ENCODE data around the gene TMCO5A. TPM values are rescaled to one million over a fixed set of nuclear protein-coding genes. Genes with fewer than 3 reads are reported as not detected.

TMCO5A gene
- not detected for polyA plus RNA-seq (2013)

- H3K9me3 ChIP-seq (ENCODE audit: control extremely low read depth in 1 of 5, control insufficient read depth in 4 of 5, insufficient read depth in 2 of 5, low read depth in 1 of 5, low read length in 4 of 5): no peaks in the 10 kb centered on the region
- ChIA-PET CTCF (no interaction called here), POLR2A (no interaction called here)
- H3K27me3 ChIP-seq (replicated peaks in 2 of 5; ENCODE audit: control insufficient read depth in 4 of 5, insufficient read depth in 5 of 5, low read length in 4 of 5): peaks cover 0 to 2% (median 0%) of the 10 kb centered on the region in 5 experiments
- no CpG with 5 or more reads among the region's 1 CpG for WGBS (ENCODE audit: insufficient coverage)
- H3K4me3 ChIP-seq (ENCODE audit: control insufficient read depth in 1 of 7, extremely low read depth in 1 of 7, insufficient read depth in 4 of 7, low read depth in 2 of 7, low read length in 6 of 7): no peak within 1 kb of the TSS
- H3K27ac ChIP-seq (ENCODE audit: insufficient read depth in 1 of 2, low read depth in 1 of 2, low read length in 2 of 2, poor library complexity in 1 of 2, severe bottlenecking in 2 of 2): no peak within 1 kb of the TSS
- no peak for DNase-seq
- no peaks in the 10 kb centered on the region for H3K36me3 ChIP-seq (ENCODE audit: control insufficient read depth in 4 of 4, insufficient read depth in 4 of 4, low read length in 3 of 4)
- no peaks in the 10 kb centered on the region for H3K4me1 ChIP-seq (ENCODE audit: control extremely low read depth in 1 of 4, control insufficient read depth in 4 of 4, insufficient read depth in 4 of 4, low read length in 3 of 4)
Measured at GRCh38 chr15:37934340-37934739, at the start of gene TMCO5A. TSS of gene TMCO5A (plus strand) at chr15:37934640. CDS start at chr15:37936324, 1,684 bp downstream.

DNA sequence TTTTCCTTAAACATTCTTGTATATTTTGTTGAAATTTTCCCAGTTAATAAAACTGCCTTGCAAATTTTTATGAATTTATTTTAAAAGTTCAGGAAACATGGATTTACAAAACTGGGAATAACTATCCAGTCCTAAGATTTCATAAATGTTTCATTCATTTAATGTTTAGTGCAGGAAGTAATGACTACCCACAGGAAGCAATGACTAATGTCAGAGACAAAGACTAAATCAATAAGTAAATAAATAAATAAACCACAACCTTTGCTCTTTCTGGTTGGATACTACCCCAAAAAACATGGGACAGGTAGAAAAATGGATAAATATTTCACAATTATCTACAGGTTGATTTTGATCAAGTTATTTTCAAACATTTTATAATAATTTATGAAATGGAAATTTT lies 48.8 kb upstream of the TMCO5A start:
- peaks cover 0 to 9% (median 0%) of the 10 kb centered on the region in 5 experiments for H3K27me3 ChIP-seq (replicated peaks in 2 of 5; ENCODE audit: control insufficient read depth in 4 of 5, insufficient read depth in 5 of 5, low read length in 4 of 5)
- no peaks in the 10 kb centered on the region for H3K36me3 ChIP-seq (ENCODE audit: control insufficient read depth in 4 of 4, insufficient read depth in 4 of 4, low read length in 3 of 4)
- ChIA-PET POLR2A (no interaction called here), CTCF (no interaction called here)
- peak in 1 of 3 donors; percentile 4 for DNase-seq
- H3K4me1 ChIP-seq (ENCODE audit: control extremely low read depth in 1 of 4, control insufficient read depth in 4 of 4, insufficient read depth in 4 of 4, low read length in 3 of 4): no peaks in the 10 kb centered on the region
- H3K9me3 ChIP-seq (ENCODE audit: control extremely low read depth in 1 of 5, control insufficient read depth in 4 of 5, insufficient read depth in 2 of 5, low read depth in 1 of 5, low read length in 4 of 5): no peaks in the 10 kb centered on the region
- no peak overlapping the region for H3K4me3 ChIP-seq (ENCODE audit: control insufficient read depth in 1 of 7, extremely low read depth in 1 of 7, insufficient read depth in 4 of 7, low read depth in 2 of 7, low read length in 6 of 7)
- H3K27ac ChIP-seq (ENCODE audit: insufficient read depth in 1 of 2, low read depth in 1 of 2, low read length in 2 of 2, poor library complexity in 1 of 2, severe bottlenecking in 2 of 2): no peak overlapping the region

- ChIA-PET CTCF (interaction anchor here (1.0 kb wide), 1 partner anchor 1005 kb away, joined by 4 read pairs; no protein-coding TSS in a partner anchor), POLR2A (no interaction called here)
- no peak for DNase-seq
- Histone ChIP-seq H3K4me3 (ENCODE audit: control insufficient read depth in 1 of 7, extremely low read depth in 1 of 7, insufficient read depth in 4 of 7, low read depth in 2 of 7, low read length in 6 of 7) (no peak overlapping the region), H3K27ac (ENCODE audit: insufficient read depth in 1 of 2, low read depth in 1 of 2, low read length in 2 of 2, poor library complexity in 1 of 2, severe bottlenecking in 2 of 2) (no peak overlapping the region), H3K36me3 (ENCODE audit: control insufficient read depth in 4 of 4, insufficient read depth in 4 of 4, low read length in 3 of 4) (no peaks in the 10 kb centered on the region), H3K9me3 (ENCODE audit: control extremely low read depth in 1 of 5, control insufficient read depth in 4 of 5, insufficient read depth in 2 of 5, low read depth in 1 of 5, low read length in 4 of 5) (no peaks in the 10 kb centered on the region), H3K4me1 (ENCODE audit: control extremely low read depth in 1 of 4, control insufficient read depth in 4 of 4, insufficient read depth in 4 of 4, low read length in 3 of 4) (peaks cover 0 to 4% (median 1%) of the 10 kb centered on the region in 4 experiments), H3K27me3 (replicated peaks in 2 of 5; ENCODE audit: control insufficient read depth in 4 of 5, insufficient read depth in 5 of 5, low read length in 4 of 5) (peaks cover 0 to 11% (median 0%) of the 10 kb centered on the region in 5 experiments)
- 100% methylated on average over 1 of the region's 4 CpGs for WGBS (ENCODE audit: insufficient coverage)
Measured at GRCh38 chr15:37888356-37888755, 46.1 kb upstream of the TMCO5A start.

- Histone ChIP-seq H3K4me1 (ENCODE audit: control extremely low read depth in 1 of 4, control insufficient read depth in 4 of 4, insufficient read depth in 4 of 4, low read length in 3 of 4) (peaks cover 0 to 4% (median 1%) of the 10 kb centered on the region in 4 experiments), H3K27ac (ENCODE audit: insufficient read depth in 1 of 2, low read depth in 1 of 2, low read length in 2 of 2, poor library complexity in 1 of 2, severe bottlenecking in 2 of 2) (no peak overlapping the region), H3K27me3 (replicated peaks in 2 of 5; ENCODE audit: control insufficient read depth in 4 of 5, insufficient read depth in 5 of 5, low read length in 4 of 5) (peaks cover 0 to 11% (median 2%) of the 10 kb centered on the region in 5 experiments), H3K36me3 (ENCODE audit: control insufficient read depth in 4 of 4, insufficient read depth in 4 of 4, low read length in 3 of 4) (no peaks in the 10 kb centered on the region), H3K4me3 (ENCODE audit: control insufficient read depth in 1 of 7, extremely low read depth in 1 of 7, insufficient read depth in 4 of 7, low read depth in 2 of 7, low read length in 6 of 7) (peak overlapping the region in 1 of 7 experiments; percentile 17), H3K9me3 (ENCODE audit: control extremely low read depth in 1 of 5, control insufficient read depth in 4 of 5, insufficient read depth in 2 of 5, low read depth in 1 of 5, low read length in 4 of 5) (no peaks in the 10 kb centered on the region)
- ChIA-PET CTCF (interaction anchor here (0.7 to 3.0 kb wide), 6 partner anchors 10 to 1392 kb away, joined by 3 to 28 read pairs (median 3); no protein-coding TSS in a partner anchor), POLR2A (no interaction called here)
- peak; percentile 42 to 68 (median 65) for DNase-seq
- 63% methylated on average over 3 of the region's 4 CpGs for WGBS (ENCODE audit: insufficient coverage)
Measured at GRCh38 chr15:37891766-37892368, 42.6 kb upstream of the TMCO5A start.

DNA sequence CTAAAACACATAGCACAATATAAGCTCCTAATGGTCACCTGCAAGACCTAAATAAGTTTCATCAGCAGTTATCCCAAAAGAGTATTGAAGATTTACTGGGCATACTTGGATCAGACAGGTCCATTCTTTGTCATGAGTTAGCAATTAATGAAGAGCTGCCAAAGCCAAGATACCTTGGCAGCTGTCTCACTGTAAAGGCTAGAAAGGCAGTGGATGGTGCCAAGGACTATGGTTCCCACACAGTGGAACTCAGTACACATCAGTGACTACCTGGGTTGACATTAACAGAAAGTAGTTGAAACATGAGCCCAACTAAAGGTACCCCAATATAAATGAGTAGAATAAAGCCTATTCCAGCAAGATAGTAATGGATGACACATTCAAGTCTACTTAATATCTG lies 41.1 kb upstream of the TMCO5A start:
- no peak overlapping the region for H3K27ac ChIP-seq (ENCODE audit: insufficient read depth in 1 of 2, low read depth in 1 of 2, low read length in 2 of 2, poor library complexity in 1 of 2, severe bottlenecking in 2 of 2)
- H3K36me3 ChIP-seq (ENCODE audit: control insufficient read depth in 4 of 4, insufficient read depth in 4 of 4, low read length in 3 of 4): no peaks in the 10 kb centered on the region
- peaks cover 0 to 11% (median 2%) of the 10 kb centered on the region in 5 experiments for H3K27me3 ChIP-seq (replicated peaks in 2 of 5; ENCODE audit: control insufficient read depth in 4 of 5, insufficient read depth in 5 of 5, low read length in 4 of 5)
- no peaks in the 10 kb centered on the region for H3K9me3 ChIP-seq (ENCODE audit: control extremely low read depth in 1 of 5, control insufficient read depth in 4 of 5, insufficient read depth in 2 of 5, low read depth in 1 of 5, low read length in 4 of 5)
- peaks cover 0 to 4% (median 1%) of the 10 kb centered on the region in 4 experiments for H3K4me1 ChIP-seq (ENCODE audit: control extremely low read depth in 1 of 4, control insufficient read depth in 4 of 4, insufficient read depth in 4 of 4, low read length in 3 of 4)
- POLR2A ChIA-PET: no interaction called here
- no peak for DNase-seq
- CTCF ChIA-PET: interaction anchor here (3.0 kb wide), 1 partner anchor 11 kb away, joined by 28 read pairs; no protein-coding TSS in a partner anchor
- H3K4me3 ChIP-seq (ENCODE audit: control insufficient read depth in 1 of 7, extremely low read depth in 1 of 7, insufficient read depth in 4 of 7, low read depth in 2 of 7, low read length in 6 of 7): no peak overlapping the region

GRCh38 chr15:37898362-37898761 lies 36.1 kb upstream of the TMCO5A start:
- H3K36me3 ChIP-seq (ENCODE audit: control insufficient read depth in 4 of 4, insufficient read depth in 4 of 4, low read length in 3 of 4): no peaks in the 10 kb centered on the region
- H3K4me1 ChIP-seq (ENCODE audit: control extremely low read depth in 1 of 4, control insufficient read depth in 4 of 4, insufficient read depth in 4 of 4, low read length in 3 of 4): no peaks in the 10 kb centered on the region
- no peak overlapping the region for H3K27ac ChIP-seq (ENCODE audit: insufficient read depth in 1 of 2, low read depth in 1 of 2, low read length in 2 of 2, poor library complexity in 1 of 2, severe bottlenecking in 2 of 2)
- no peak overlapping the region for H3K4me3 ChIP-seq (ENCODE audit: control insufficient read depth in 1 of 7, extremely low read depth in 1 of 7, insufficient read depth in 4 of 7, low read depth in 2 of 7, low read length in 6 of 7)
- DNase-seq: no peak
- 100% methylated on average over 2 of the region's 2 CpGs for WGBS (ENCODE audit: insufficient coverage)
- H3K9me3 ChIP-seq (ENCODE audit: control extremely low read depth in 1 of 5, control insufficient read depth in 4 of 5, insufficient read depth in 2 of 5, low read depth in 1 of 5, low read length in 4 of 5): no peaks in the 10 kb centered on the region
- CTCF ChIA-PET: no interaction called here
- H3K27me3 ChIP-seq (replicated peaks in 2 of 5; ENCODE audit: control insufficient read depth in 4 of 5, insufficient read depth in 5 of 5, low read length in 4 of 5): peaks cover 0 to 3% (median 2%) of the 10 kb centered on the region in 5 experiments
- POLR2A ChIA-PET: no interaction called here

DNA sequence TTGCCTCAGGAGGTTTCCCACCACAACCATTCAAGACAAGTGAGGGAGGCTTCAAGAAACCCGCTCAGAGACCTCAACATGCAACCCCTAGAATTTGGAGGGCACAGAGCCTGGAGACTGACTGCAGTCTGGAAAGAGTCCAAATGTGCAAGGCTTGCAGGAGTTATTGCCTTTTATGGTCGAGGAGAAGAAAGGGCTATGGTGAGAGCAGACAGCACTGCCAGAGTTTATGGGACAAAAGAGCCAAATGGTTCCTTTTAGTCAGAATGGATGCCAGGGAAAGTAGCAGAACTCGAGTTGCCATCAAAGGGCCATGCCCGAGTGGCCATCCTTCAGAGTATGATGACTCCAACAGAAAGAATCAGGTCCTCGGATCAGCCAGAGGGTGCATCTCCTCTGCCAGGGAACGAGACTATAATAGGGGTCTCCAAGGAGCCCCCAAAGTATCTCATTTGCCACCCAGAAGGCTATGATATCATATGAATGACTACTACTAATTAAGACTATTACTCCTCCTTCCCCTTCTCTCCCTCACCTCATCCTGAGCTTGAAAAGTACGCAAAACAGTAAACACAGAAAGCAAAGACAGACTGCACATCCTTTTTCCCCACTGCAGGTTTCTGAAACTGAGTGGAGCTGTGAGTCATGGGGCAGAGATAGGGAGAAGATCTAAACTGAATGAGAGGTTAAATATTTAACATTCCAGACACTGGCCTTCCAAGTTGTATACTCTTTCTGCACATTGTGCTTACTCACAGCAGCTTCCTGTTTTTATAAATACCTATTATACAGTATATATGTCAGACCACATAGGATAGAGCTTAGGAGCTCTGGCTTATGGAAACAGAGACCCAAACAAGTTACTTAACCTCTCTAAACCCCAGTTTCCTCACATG lies 33.9 kb upstream of the TMCO5A start:
- WGBS (ENCODE audit: insufficient coverage): 91% methylated on average over 6 of the region's 7 CpGs
- POLR2A ChIA-PET: interaction anchor here (0.6 kb wide), 1 partner anchor 1098 kb away, joined by 4 read pairs; no protein-coding TSS in a partner anchor

More for the DNA sequence above, 33.9 kb upstream of the TMCO5A start:
- Histone ChIP-seq H3K4me3 (ENCODE audit: control insufficient read depth in 1 of 7, extremely low read depth in 1 of 7, insufficient read depth in 4 of 7, low read depth in 2 of 7, low read length in 6 of 7) (no peak overlapping the region), H3K27me3 (replicated peaks in 2 of 5; ENCODE audit: control insufficient read depth in 4 of 5, insufficient read depth in 5 of 5, low read length in 4 of 5) (no peaks in the 10 kb centered on the region), H3K36me3 (ENCODE audit: control insufficient read depth in 4 of 4, insufficient read depth in 4 of 4, low read length in 3 of 4) (no peaks in the 10 kb centered on the region), H3K27ac (ENCODE audit: insufficient read depth in 1 of 2, low read depth in 1 of 2, low read length in 2 of 2, poor library complexity in 1 of 2, severe bottlenecking in 2 of 2) (no peak overlapping the region), H3K9me3 (ENCODE audit: control extremely low read depth in 1 of 5, control insufficient read depth in 4 of 5, insufficient read depth in 2 of 5, low read depth in 1 of 5, low read length in 4 of 5) (no peaks in the 10 kb centered on the region), H3K4me1 (ENCODE audit: control extremely low read depth in 1 of 4, control insufficient read depth in 4 of 4, insufficient read depth in 4 of 4, low read length in 3 of 4) (no peaks in the 10 kb centered on the region)
- CTCF ChIA-PET: no interaction called here
- DNase-seq: no peak
